GM18519 (cell line): ENCODE measurements around the gene NFIA.

Experiments used
- ATAC-seq: cut with Tn5 transposase; IDR thresholded peaks from one replicate; pipeline ENCODE4 v1.9.1; 2021; ENCODE audit warnings: mild to moderate bottlenecking, moderate library complexity; ENCODE audit not compliant: unreplicated experiment, low FRiP score

The NFIA gene

GRCh38 chr1:61403679-61404596 lies 321.6 kb downstream of the NFIA start:
- no peak for ATAC-seq

DNA sequence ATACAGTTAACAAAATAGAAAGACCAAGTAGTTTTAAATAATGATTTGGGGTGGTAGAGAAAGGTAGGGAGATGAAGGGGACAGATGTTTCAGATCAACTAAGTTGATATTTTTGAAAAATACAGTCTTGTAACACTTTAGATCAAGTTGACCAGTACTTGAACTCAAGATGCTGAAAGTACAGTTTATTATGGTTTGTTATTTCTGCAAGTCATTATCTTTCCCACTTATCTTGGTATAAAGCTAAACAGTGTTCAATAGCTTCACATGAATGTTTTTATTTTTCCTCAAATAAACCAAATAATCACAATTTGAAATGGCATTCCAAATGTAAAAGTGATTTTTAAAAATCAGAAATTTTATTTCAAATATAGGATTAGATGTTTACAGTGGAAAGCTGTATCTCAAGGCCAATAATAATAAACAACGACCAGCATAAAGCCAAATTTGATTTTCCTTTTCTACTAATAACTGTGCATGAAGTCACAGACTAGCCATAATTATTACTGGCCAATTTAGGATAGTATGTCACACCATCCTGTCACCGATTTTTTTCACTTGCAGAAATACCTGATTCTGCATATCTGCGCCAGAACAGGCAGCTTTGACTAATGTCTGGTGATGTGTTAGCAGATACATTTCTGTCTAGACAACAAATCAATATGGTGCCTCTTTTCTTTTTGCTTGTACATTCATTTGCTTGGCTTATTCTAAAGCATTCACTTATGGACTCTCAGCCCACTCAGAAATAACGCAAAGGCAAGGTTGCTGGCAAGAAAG lies 322.4 kb downstream of the NFIA start:
- no peak for ATAC-seq

DNA sequence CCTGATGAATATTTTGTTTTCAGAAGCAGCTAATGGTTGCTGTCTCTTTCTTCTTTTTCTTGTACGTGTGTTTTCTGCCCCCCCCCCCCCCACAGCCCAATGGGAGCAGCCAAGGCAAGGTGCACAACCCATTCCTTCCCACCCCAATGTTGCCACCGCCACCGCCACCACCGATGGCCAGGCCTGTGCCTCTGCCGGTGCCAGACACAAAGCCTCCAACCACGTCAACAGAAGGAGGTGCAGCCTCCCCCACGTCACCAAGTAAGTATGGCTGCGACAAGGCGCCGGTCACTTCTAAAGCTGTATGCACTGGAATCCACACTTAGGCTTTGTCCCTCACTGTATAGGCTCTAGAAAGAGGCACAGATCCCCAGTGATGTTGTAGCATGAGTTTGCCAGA lies 324.1 kb downstream of the NFIA start:
- no peak for ATAC-seq

- ATAC-seq: no peak
Measured at GRCh38 chr1:61412601-61413000, 330.2 kb downstream of the NFIA start.

DNA sequence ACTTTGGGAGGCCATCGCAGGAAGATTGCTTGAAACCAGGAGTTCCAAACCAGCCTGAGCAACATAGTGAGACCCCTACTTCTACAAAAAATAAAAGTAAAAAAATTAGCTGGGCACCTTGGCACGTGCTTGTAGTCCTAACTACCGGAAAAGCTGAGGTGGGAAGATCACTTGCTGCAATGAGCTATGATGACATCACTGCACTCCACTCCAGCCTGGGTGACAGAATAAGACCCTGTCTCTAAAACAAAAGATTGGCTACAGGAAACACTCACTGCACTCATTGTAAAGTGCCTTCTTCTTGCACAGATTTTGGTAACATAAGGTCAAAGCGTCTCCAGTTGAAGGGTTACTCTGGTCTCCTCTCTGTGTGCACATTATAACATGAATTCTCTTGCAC lies 336.8 kb downstream of the NFIA start:
- no peak for ATAC-seq

GRCh38 chr1:61419657-61420056 lies 337.3 kb downstream of the NFIA start:
- no peak for ATAC-seq

GRCh38 chr1:61420243-61420642 lies 337.9 kb downstream of the NFIA start:
- no peak for ATAC-seq

- ATAC-seq: no peak
Measured at GRCh38 chr1:61420909-61421835, 338.8 kb downstream of the NFIA start.

DNA sequence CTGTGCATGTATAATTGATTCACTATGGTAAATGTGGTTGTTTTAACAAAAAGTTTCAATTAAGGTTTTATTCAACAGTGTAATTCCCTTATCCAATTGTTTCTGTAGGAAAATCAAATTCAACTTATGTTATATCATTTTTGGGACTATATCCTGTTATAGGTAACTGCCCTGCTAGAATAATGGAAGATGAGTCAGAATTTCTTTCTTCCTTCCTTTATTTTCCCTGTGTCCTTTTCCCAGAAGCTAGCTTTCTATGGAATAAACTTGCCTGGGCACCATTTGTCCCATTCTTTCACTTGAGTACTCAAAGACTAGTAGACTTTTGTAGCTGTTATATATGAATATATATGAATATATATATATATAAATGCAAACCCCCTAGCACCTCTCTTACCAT lies 341.3 kb downstream of the NFIA start:
- ATAC-seq: no peak

DNA sequence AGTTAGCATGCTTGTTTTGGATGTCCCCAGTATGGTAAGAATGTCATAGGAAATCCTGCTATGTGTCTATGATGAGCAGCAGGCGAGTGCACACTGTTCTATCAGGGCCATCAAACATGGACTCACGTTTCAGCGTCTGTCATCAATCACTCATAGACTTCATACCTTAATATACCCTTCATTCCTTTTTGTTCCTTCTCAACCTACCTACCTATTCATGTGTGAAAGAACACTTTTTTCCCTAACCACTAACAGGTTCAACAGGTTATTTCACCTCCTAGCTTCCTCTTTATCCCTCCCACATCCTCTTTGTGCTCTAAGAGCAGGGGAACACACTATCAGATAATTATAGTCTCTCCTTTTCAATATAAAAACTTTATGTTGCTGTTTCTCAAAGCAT lies 342.0 kb downstream of the NFIA start:
- no peak for ATAC-seq

- ATAC-seq: no peak
Measured at GRCh38 chr1:61425040-61425439, 342.7 kb downstream of the NFIA start.

DNA sequence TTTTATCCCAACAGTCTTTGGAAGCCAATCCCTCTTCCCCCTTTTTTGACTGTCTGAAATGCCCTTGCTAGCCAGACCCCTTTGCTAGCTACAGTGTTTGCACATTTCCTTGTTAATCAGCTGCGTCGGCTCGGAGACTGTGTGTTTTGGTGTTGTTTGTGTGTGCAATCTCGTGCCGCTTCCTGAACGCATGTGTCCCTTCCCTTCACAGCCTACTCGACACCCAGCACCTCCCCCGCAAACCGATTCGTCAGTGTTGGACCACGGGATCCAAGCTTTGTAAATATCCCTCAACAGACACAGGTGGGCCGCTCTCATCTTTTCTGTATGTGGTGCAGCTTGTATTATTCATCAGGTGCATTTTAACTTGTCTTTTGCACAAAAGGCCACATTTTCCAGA lies 343.9 kb downstream of the NFIA start:
- no peak for ATAC-seq

DNA sequence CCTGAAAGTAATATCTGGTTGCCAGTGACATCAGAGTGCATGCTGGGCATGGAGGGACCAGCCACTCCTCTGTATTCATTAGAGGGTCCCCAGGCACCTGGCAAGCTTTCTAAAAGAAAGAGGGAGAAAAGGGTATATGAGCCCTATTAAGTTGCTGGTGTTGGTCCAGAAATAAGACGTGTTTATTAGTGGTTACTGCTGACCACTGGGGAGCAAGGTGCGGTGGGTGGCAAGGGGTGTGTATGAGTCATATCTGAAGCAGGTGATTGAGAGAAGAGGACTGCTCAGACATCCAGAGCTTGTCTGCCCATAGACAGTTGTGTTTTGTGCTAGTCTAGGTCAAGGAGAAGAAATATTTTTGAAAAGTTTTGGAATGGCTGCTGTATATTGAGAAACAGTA lies 344.5 kb downstream of the NFIA start:
- ATAC-seq: no peak

GRCh38 chr1:61427510-61427909 lies 345.1 kb downstream of the NFIA start:
- no peak for ATAC-seq

DNA sequence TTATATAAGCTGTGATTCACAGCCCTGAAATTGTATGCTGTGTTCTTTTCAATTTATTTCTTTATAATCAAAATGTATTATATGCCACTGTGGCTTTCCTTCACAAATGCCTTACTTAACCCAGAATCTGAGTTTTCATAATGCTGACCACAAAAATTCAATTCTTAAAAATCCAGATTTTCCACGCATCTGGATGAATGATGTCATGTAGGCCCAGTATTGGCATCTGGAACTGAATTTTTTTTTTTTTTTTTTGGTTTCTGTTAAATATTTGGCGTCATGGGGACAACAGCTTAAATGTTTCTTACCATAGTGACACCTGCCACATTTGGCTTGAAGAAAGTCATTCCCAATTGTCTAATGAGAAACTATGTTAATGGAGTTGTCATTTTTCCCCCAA lies 345.8 kb downstream of the NFIA start:
- ATAC-seq: no peak

DNA sequence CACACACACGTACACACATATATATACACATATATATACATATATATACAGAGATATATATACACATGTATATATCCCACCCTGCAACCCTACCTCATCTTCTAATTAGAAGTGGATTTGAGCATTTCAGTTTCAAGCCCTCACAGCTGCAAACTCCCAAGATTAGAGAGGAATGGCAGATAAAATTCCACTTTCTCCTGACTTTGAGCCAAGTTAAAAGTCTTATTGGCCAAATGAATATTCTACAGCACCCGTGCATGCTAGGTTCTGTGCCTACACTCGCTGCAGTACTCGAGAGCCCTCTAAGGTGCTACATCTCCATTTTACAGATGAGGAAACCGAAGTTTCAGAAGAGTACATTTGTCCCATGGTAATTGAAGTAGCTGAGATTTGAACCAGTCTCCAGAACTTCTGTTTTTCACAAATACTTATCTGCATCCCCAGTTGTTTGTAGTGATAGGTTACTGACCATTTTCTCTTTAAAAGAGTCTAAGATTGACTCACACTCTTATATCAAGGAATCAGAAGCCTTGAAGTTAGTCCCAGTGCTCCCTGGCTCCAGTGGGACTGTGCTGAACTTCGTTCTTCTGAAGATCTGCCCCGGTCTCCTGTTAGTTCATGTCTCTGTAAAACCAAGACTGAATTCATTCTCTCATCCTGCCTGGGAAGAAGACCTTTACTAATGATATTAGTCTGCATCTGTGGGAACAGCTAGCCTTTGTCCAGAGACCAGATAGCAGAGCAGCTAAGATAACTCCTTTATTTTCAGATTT lies 350.4 kb downstream of the NFIA start:
- no peak for ATAC-seq

- no peak for ATAC-seq
Measured at GRCh38 chr1:61433646-61434045, 351.3 kb downstream of the NFIA start.

- ATAC-seq: no peak
Measured at GRCh38 chr1:61434276-61434675, 351.9 kb downstream of the NFIA start.

DNA sequence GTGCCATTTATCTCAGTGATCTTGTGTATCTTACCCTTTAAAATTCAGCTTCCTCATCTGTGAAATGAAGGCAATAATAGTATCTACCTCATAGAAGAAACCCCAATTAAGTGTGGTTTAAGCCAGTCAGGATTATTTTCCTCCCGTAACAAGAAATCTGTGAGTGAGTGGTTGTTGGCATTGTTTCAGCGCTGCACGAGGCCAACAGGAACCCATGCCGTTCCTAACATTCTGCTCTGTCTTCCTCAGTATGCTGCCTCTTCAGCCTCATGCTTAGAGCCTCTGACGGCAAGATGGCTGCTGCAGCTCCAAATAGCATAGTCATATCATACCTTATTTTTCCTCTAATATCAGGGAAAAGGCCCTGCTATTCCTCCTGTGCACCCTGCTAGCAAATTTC lies 352.9 kb downstream of the NFIA start:
- no peak for ATAC-seq

DNA sequence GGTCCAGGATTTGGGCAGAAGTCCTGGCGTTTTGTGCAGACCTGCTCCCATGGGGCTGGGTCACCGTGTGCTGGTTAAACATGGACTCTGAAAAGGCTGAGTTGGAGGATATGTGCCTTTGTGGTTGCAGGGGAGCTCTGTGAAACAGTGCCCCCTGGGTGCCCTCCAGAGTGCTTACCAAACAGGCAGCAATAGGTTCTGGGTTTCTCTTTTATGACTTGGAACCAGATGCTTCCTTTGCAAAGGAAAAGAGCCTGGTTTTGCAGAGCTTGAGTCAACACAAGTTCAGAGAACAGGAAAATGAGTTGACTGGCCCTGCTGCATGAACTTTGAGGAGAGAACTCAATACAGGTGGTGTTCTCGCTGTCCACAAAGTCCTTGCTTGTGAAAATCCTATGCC lies 353.7 kb downstream of the NFIA start:
- ATAC-seq: no peak
